HUES64 (cell line): ENCODE data around the gene TRMT61A.
"Not testable (repeated sequence)": the region's sequence is repeated elsewhere in the genome, so short reads cannot be mapped to it uniquely, and the experiment has no call there.

Experiments used
- H3K27ac ChIP-seq: 2 replicates; pipeline ENCODE4 v1.7.0; 2013; ENCODE audit warnings: low read depth, low read length, inconsistent platforms
- H3K27me3 ChIP-seq: 2 replicates; pipeline ENCODE4 v1.6.1; 2013; ENCODE audit warnings: mild to moderate bottlenecking, low read length; ENCODE audit not compliant: insufficient read depth
- H3K36me3 ChIP-seq: 2 replicates; pipeline ENCODE4 v1.6.1; 2013; ENCODE audit warnings: mild to moderate bottlenecking, low read length; ENCODE audit not compliant: insufficient read depth
- H3K4me1 ChIP-seq: 2 replicates; pipeline ENCODE4 v1.6.1; 2013; ENCODE audit warnings: mild to moderate bottlenecking, low read length, moderate library complexity; ENCODE audit not compliant: insufficient read depth
- H3K4me3 ChIP-seq: 2 replicates; pipeline ENCODE4 v1.5.1; 2013; ENCODE audit warnings: mild to moderate bottlenecking, low read length, moderate library complexity
- H3K9ac ChIP-seq: 2 replicates; pipeline ENCODE4 v1.6.1; 2013; ENCODE audit warnings: mild to moderate bottlenecking, low read depth, low read length
- H3K9me3 ChIP-seq: 2 replicates; pipeline ENCODE4 v1.6.1; 2013; ENCODE audit warnings: low read depth, low read length; ENCODE audit not compliant: insufficient read depth
- WGBS: fragments of 150-250, 120-280 bp; methylation state at CpG from one replicate; pipeline ENCODE4 v1.1.7; 2013; ENCODE audit warnings: missing lambda C conversion rate; 5-methylcytosine and 5-hydroxymethylcytosine counted together

The TRMT61A gene

DNA sequence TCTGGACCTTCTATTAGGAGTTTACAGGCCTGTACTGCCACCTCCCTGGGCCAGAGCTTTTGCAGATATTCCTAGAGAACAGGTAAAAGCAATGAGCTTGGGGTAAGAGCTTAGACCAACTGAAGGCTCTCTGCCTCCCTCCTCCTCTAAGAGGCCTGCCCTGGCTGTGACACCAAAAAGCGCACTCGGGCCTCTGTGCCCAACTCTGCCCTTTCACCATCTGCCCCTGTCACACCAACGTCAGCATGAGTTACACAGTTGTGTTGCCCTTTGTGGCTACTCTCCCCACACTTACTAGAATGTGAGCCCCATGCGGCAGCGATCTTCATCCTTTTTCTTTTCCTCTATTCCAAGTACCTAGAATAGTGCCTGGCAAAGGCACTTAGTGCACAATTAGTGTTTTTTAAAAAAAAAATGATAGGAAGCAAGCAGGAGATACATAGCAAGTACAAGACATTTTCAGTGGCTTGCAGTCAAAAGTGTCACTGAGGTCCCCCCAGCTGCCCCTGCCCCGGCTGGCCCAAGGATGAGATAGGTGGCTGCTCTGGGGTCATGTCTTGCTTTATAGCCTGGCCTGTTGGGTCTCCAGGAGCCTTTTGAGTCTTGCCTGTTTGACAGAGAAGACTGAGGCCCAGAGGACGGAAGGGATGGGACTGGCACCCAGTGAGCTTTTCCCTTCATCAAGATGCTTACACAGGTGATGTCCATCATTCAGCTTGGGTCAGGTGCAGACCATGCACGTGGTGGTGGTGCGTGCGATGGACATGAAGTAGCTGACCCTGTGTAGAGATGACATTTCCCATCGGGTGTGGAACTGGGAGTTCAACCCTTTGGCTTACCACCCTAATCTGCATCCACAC, 18.9 kb upstream of the TRMT61A start:
- H3K27me3 ChIP-seq: no peaks in the 10 kb centered on the region
- H3K27ac ChIP-seq: no peak overlapping the region
- no peaks in the 10 kb centered on the region for H3K4me1 ChIP-seq
- H3K9me3 ChIP-seq: no peaks in the 10 kb centered on the region
- WGBS: 96% methylated on average over 11 of the region's 11 CpGs
- H3K36me3 ChIP-seq: peaks cover 29% of the 10 kb centered on the region
- H3K9ac ChIP-seq: no peak overlapping the region
- no peak overlapping the region for H3K4me3 ChIP-seq

GRCh38 chr14:103510724-103511693, 18.0 kb upstream of the TRMT61A start:
- H3K4me1 ChIP-seq: no peaks in the 10 kb centered on the region
- no peak overlapping the region for H3K4me3 ChIP-seq
- H3K27me3 ChIP-seq: no peaks in the 10 kb centered on the region
- peaks cover 24% of the 10 kb centered on the region for H3K36me3 ChIP-seq
- H3K9ac ChIP-seq: no peak overlapping the region
- no peaks in the 10 kb centered on the region for H3K9me3 ChIP-seq
- 94% methylated on average over 26 of the region's 26 CpGs for WGBS
- no peak overlapping the region for H3K27ac ChIP-seq

- H3K9me3 ChIP-seq, H3K27me3 ChIP-seq, H3K4me1 ChIP-seq, H3K27ac ChIP-seq, H3K9ac ChIP-seq, H3K4me3 ChIP-seq: not testable (repeated sequence)
- WGBS: 92% methylated on average over 8 of the region's 8 CpGs
- H3K36me3 ChIP-seq: peaks cover 19% of the 10 kb centered on the region
These were observed 16.8 kb upstream of the TRMT61A start for GRCh38 chr14:103512180-103512579.

GRCh38 chr14:103512701-103513611, 16.0 kb upstream of the TRMT61A start:
- H3K4me1 ChIP-seq: no peaks in the 10 kb centered on the region
- H3K27me3 ChIP-seq: no peaks in the 10 kb centered on the region
- no peak overlapping the region for H3K27ac ChIP-seq
- peaks cover 11% of the 10 kb centered on the region for H3K36me3 ChIP-seq
- H3K9ac ChIP-seq: no peak overlapping the region
- H3K4me3 ChIP-seq: no peak overlapping the region
- H3K9me3 ChIP-seq: no peaks in the 10 kb centered on the region
- WGBS: 91% methylated on average over 25 of the region's 25 CpGs

GRCh38 chr14:103514596-103515421, 14.2 kb upstream of the TRMT61A start:
- H3K36me3 ChIP-seq: peaks cover 7% of the 10 kb centered on the region
- no peaks in the 10 kb centered on the region for H3K9me3 ChIP-seq
- no peak overlapping the region for H3K9ac ChIP-seq
- H3K4me1 ChIP-seq: no peaks in the 10 kb centered on the region; the same call in 1 of the 2 replicates
- no peaks in the 10 kb centered on the region for H3K27me3 ChIP-seq
- no peak overlapping the region for H3K27ac ChIP-seq
- 86% methylated on average over 17 of the region's 18 CpGs for WGBS
- no peak overlapping the region for H3K4me3 ChIP-seq

GRCh38 chr14:103516426-103517173, 12.4 kb upstream of the TRMT61A start:
- Histone ChIP-seq H3K27ac (no peak overlapping the region; the same call in 1 of the 2 replicates), H3K9ac (no peak overlapping the region), H3K4me3 (no peak overlapping the region), H3K27me3 (no peaks in the 10 kb centered on the region), H3K4me1 (no peaks in the 10 kb centered on the region; the same call in 1 of the 2 replicates), H3K9me3 (no peaks in the 10 kb centered on the region), H3K36me3 (peaks cover 16% of the 10 kb centered on the region)
- WGBS: 90% methylated on average over 9 of the region's 10 CpGs

GRCh38 chr14:103517174-103517566, 11.8 kb upstream of the TRMT61A start:
- no peaks in the 10 kb centered on the region for H3K27me3 ChIP-seq
- no peak overlapping the region for H3K4me3 ChIP-seq
- no peak overlapping the region; the same call in 1 of the 2 replicates for H3K27ac ChIP-seq
- no peaks in the 10 kb centered on the region for H3K9me3 ChIP-seq
- no peaks in the 10 kb centered on the region; the same call in 1 of the 2 replicates for H3K4me1 ChIP-seq
- 93% methylated on average over 10 of the region's 10 CpGs for WGBS
- peaks cover 16% of the 10 kb centered on the region for H3K36me3 ChIP-seq
- no peak overlapping the region for H3K9ac ChIP-seq

DNA sequence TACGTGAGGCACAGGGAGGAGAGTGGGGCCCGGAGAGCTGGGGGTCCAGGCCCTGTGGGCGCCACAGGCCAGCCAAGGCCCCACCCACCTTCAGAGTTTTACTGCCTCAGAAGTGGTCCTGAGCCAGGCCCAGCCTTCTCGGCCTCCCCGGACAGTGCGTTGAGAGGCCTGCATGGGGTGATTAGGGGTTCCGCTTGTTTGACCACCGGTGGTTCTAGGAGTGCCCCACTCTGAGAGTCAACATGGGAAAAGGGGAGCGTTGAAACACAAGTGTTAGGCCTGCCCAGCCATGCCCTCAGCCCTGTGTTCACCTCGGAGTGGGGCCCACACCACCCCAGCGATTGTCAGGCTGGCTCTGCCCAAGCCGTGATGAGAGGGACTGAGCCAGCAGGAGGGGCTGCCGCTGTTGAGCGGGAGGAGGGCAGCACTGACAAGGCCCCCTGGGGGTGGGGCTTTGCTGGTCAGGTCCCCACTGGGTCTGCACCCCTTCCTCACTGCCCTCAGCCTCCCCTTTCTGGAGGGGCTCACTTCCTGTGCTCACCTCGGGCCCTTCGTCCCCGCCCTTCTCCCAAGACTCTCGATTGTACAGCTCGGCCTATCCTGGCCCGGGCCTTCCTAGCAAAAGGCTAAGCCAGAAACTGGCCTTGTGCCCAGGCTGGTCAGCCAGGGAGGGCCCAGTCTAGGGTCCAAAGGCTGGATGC, 11.1 kb upstream of the TRMT61A start:
- H3K27me3 ChIP-seq: peaks cover 2% of the 10 kb centered on the region
- H3K4me3 ChIP-seq: no peak overlapping the region
- H3K36me3 ChIP-seq: peaks cover 16% of the 10 kb centered on the region
- H3K27ac ChIP-seq: no peak overlapping the region
- H3K9ac ChIP-seq: no peak overlapping the region
- no peaks in the 10 kb centered on the region for H3K9me3 ChIP-seq
- no peaks in the 10 kb centered on the region; the same call in 1 of the 2 replicates for H3K4me1 ChIP-seq
- 72% methylated on average over 20 of the region's 20 CpGs for WGBS

DNA sequence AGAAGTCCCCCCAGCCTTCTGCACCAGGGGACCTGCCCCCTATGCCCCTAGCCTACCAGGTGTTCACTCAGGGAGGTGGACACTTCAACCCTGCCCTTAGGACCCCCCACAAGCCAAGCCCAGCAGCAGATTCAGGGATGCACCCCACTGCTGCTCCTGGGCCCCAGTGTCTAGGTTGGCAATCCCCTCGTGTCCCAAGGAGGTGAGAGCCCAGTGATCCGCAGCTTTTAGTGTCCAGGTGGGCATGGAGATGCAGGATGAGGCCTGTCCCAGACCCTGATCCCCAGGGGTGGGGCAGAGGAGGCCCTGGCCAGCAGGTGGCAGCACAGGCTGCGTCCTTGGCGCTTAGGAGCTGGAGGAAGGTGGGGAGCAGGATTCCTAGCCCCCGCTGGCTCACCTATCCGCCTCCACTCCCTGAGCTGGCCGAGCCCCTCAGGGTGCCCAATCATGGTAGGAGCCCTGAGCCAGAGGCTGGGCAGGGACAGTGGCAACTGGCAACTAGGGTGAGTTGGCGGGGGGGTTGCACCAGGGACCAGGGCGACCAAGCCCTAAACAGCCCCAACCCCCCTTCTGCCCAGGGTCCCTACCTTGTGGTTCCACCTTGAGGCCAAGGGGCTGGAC, 10.5 kb upstream of the TRMT61A start:
- Histone ChIP-seq H3K27me3 (peaks cover 8% of the 10 kb centered on the region), H3K36me3 (peaks cover 16% of the 10 kb centered on the region), H3K9me3 (no peaks in the 10 kb centered on the region), H3K27ac (peak overlapping the region; percentile 17; the same call in 1 of the 2 replicates), H3K4me3 (no peak overlapping the region), H3K9ac (no peak overlapping the region), H3K4me1 (peaks cover 4% of the 10 kb centered on the region)
- whole genome bisulfite sequencing: 68% methylated on average over 9 of the region's 9 CpGs
